ENCODE results near the gene ROR2.

DNA sequence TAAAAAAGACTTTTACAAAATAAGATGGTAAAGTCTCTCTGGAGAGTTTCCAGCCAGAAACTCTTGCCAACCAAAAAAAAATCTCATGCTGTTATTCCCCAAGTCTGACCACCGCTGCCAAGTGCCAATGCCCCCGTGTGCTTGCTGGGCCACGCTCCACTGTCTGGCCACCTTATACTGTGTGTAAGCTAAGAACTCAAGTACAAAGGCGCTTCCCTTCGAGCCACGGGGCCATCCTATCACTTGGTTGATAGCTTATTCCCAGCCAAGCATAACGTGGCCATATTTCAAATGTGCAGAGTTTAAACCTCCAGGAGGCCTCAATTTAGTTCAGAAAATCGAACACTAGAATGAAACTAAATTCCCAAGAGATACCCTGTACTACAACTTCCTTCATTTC, 36.0 kb downstream of the ROR2 start:
- TF ChIP-seq TAF1 (IDR thresholded peaks at IDR 0.05; ENCODE audit: low read depth) (no peak), FOXM1 (IDR thresholded peaks at IDR 0.05; ENCODE audit: borderline replicate concordance, low read depth) (no peak), YY1 (IDR thresholded peaks at IDR 0.05; ENCODE audit: low read depth) (no peak), EP300 (IDR thresholded peaks at IDR 0.05; ENCODE audit: borderline replicate concordance) (no peak), RAD21 (IDR thresholded peaks at IDR 0.05; ENCODE audit: low read depth) (no peak), CEBPB (IDR thresholded peaks at IDR 0.05) (no peak), EGR1 (IDR thresholded peaks at IDR 0.05) (no peak), CREB1 (IDR thresholded peaks at IDR 0.05; ENCODE audit: low read depth) (no peak), NFIC (IDR thresholded peaks at IDR 0.05) (no peak)
- TF ChIP-seq, protein P1, sequence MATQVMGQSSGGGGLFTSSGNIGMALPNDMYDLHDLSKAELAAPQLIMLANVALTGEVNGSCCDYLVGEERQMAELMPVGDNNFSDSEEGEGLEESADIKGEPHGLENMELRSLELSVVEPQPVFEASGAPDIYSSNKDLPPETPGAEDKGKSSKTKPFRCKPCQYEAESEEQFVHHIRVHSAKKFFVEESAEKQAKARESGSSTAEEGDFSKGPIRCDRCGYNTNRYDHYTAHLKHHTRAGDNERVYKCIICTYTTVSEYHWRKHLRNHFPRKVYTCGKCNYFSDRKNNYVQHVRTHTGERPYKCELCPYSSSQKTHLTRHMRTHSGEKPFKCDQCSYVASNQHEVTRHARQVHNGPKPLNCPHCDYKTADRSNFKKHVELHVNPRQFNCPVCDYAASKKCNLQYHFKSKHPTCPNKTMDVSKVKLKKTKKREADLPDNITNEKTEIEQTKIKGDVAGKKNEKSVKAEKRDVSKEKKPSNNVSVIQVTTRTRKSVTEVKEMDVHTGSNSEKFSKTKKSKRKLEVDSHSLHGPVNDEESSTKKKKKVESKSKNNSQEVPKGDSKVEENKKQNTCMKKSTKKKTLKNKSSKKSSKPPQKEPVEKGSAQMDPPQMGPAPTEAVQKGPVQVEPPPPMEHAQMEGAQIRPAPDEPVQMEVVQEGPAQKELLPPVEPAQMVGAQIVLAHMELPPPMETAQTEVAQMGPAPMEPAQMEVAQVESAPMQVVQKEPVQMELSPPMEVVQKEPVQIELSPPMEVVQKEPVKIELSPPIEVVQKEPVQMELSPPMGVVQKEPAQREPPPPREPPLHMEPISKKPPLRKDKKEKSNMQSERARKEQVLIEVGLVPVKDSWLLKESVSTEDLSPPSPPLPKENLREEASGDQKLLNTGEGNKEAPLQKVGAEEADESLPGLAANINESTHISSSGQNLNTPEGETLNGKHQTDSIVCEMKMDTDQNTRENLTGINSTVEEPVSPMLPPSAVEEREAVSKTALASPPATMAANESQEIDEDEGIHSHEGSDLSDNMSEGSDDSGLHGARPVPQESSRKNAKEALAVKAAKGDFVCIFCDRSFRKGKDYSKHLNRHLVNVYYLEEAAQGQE (IDR thresholded peaks at IDR 0.05; ENCODE audit: low read depth), result no peak
- TF ChIP-seq, protein P2, sequence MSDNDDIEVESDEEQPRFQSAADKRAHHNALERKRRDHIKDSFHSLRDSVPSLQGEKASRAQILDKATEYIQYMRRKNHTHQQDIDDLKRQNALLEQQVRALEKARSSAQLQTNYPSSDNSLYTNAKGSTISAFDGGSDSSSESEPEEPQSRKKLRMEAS (IDR thresholded peaks at IDR 0.05), result no peak
- TF ChIP-seq, protein P3, sequence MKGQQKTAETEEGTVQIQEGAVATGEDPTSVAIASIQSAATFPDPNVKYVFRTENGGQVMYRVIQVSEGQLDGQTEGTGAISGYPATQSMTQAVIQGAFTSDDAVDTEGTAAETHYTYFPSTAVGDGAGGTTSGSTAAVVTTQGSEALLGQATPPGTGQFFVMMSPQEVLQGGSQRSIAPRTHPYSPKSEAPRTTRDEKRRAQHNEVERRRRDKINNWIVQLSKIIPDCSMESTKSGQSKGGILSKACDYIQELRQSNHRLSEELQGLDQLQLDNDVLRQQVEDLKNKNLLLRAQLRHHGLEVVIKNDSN (IDR thresholded peaks at IDR 0.05), result no peak

Measured in Ishikawa (cell line).